Esophagus squamous epithelium (tissue), 4 donors: Measurements from ENCODE around the gene SPECC1L.

Experiments used
- POLR2A ChIP-seq, 4 donors: fragments of 450-650 bp; IDR thresholded peaks; one replicate each; pipeline ENCODE4 v1.6.1; 2017; ENCODE audit warnings: antibody characterized with exemption in 4 of 4, mild to moderate bottlenecking in 4 of 4, moderate library complexity in 3 of 4
- TF ChIP-seq, protein P1 (sequence below), 6 experiments: fragments of 450-650 bp in 4 of 6; fragments of 200-600 bp in 2 of 6; sonication (generic) in 2 of 6; IDR thresholded peaks; one replicate each; pipeline ENCODE4 v1.5.1; 2016 to 2019; ENCODE audit warnings: antibody characterized with exemption in 6 of 6, mild to moderate bottlenecking in 4 of 6, moderate library complexity in 4 of 6

DNA sequence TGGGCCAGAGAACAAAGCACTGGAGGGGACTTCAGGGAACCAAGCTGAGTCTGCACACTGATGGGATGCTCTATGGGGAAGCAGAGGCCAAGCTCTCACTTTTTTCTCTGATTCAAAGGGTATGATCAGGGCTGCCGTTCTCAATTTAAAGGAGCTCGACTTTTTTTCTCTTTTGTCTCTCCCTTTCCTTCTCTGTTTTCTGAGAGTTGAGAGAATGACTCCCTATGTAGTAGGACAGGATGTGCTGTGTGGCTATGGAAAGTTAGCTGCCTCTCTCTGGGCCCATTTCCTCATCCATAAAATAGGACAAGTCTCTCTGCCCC is 164.7 kb downstream of the SPECC1L start:
- TF ChIP-seq, protein P1, sequence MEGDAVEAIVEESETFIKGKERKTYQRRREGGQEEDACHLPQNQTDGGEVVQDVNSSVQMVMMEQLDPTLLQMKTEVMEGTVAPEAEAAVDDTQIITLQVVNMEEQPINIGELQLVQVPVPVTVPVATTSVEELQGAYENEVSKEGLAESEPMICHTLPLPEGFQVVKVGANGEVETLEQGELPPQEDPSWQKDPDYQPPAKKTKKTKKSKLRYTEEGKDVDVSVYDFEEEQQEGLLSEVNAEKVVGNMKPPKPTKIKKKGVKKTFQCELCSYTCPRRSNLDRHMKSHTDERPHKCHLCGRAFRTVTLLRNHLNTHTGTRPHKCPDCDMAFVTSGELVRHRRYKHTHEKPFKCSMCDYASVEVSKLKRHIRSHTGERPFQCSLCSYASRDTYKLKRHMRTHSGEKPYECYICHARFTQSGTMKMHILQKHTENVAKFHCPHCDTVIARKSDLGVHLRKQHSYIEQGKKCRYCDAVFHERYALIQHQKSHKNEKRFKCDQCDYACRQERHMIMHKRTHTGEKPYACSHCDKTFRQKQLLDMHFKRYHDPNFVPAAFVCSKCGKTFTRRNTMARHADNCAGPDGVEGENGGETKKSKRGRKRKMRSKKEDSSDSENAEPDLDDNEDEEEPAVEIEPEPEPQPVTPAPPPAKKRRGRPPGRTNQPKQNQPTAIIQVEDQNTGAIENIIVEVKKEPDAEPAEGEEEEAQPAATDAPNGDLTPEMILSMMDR (IDR thresholded peaks at IDR 0.05) = no peak
- TF ChIP-seq POLR2A (IDR thresholded peaks at IDR 0.05) = no peak
